Glutamatergic neuron (in vitro differentiated cells): ENCODE data around the gene GRM3. TPM values are rescaled to one million over a fixed set of nuclear protein-coding genes. Genes with fewer than 3 reads are reported as not detected.

Source experiments
- DNase-seq: peaks from one replicate; pipeline ENCODE4 v3.0.0; 2022
- H3K27ac Mint-ChIP-seq: one replicate; pipeline ENCODE4 v1.8.0; 2020; ENCODE audit warnings: mild to moderate bottlenecking, mixed read lengths, inconsistent platforms; ENCODE audit not compliant: unreplicated experiment
- H3K27me3 Mint-ChIP-seq: one replicate; pipeline ENCODE4 v1.8.0; 2020; ENCODE audit warnings: mild to moderate bottlenecking, moderate library complexity, mixed read lengths, inconsistent platforms; ENCODE audit not compliant: unreplicated experiment
- H3K36me3 Mint-ChIP-seq: one replicate; pipeline ENCODE4 v1.8.0; 2020; ENCODE audit warnings: mild to moderate bottlenecking, mixed read lengths, inconsistent platforms; ENCODE audit not compliant: unreplicated experiment
- H3K4me1 Mint-ChIP-seq: one replicate; pipeline ENCODE4 v1.8.0; 2020; ENCODE audit warnings: mild to moderate bottlenecking, low read depth, mixed read lengths, inconsistent platforms; ENCODE audit not compliant: unreplicated experiment
- H3K4me3 Mint-ChIP-seq: one replicate; pipeline ENCODE4 v1.8.0; 2020; ENCODE audit warnings: mild to moderate bottlenecking, mixed read lengths, inconsistent platforms; ENCODE audit not compliant: unreplicated experiment
- H3K9me3 Mint-ChIP-seq: one replicate; pipeline ENCODE4 v1.8.0; 2020; ENCODE audit warnings: mild to moderate bottlenecking, moderate library complexity, mixed read lengths, inconsistent platforms; ENCODE audit not compliant: unreplicated experiment
- CTCF ChIP-seq: fragments of 200-600 bp; sonication (generic); IDR thresholded peaks from one replicate; pipeline ENCODE4 v1.5.0; 2021; ENCODE audit not compliant: partially characterized antibody, unreplicated experiment
- total RNA-seq: library from RNA; stranded (reverse); fragmentation: NEBNext Ultra II Directional; extraction: Animal tissue kit (Norgen Biotek cat#: 25700); gene quantifications from one replicate; pipeline ENCODE4 v1.2.1, GENCODE V29; 2021; ENCODE audit not compliant: unreplicated experiment

Gene GRM3
- total RNA-seq, 1 donor from 2014 or later: not detected

GRCh38 chr7:86814661-86815379, 171.1 kb downstream of the GRM3 start:
- DNase-seq: no peak
- Mint-ChIP-seq H3K27me3 (peaks cover 1% of the 10 kb centered on the region), H3K9me3 (no peaks in the 10 kb centered on the region), H3K27ac (no peak overlapping the region), H3K36me3 (no peaks in the 10 kb centered on the region), H3K4me1 (peaks cover 20% of the 10 kb centered on the region), H3K4me3 (no peak overlapping the region)
- peak; percentile 52 for TF ChIP-seq CTCF

GRCh38 chr7:86815556-86815955, 171.8 kb downstream of the GRM3 start:
- no peaks in the 10 kb centered on the region for H3K27me3 Mint-ChIP-seq
- H3K9me3 Mint-ChIP-seq: no peaks in the 10 kb centered on the region
- no peak overlapping the region for H3K4me3 Mint-ChIP-seq
- H3K36me3 Mint-ChIP-seq: no peaks in the 10 kb centered on the region
- TF ChIP-seq CTCF: no peak
- peaks cover 20% of the 10 kb centered on the region for H3K4me1 Mint-ChIP-seq
- DNase-seq: no peak
- H3K27ac Mint-ChIP-seq: no peak overlapping the region

- Mint-ChIP-seq H3K4me3 (no peak overlapping the region), H3K9me3 (no peaks in the 10 kb centered on the region), H3K27ac (no peak overlapping the region), H3K4me1 (peaks cover 15% of the 10 kb centered on the region), H3K36me3 (no peaks in the 10 kb centered on the region), H3K27me3 (no peaks in the 10 kb centered on the region)
- DNase-seq: no peak
- TF ChIP-seq CTCF: no peak
These were observed 175.2 kb downstream of the GRM3 start for GRCh38 chr7:86818903-86819302.

- TF ChIP-seq CTCF: no peak
- Mint-ChIP-seq H3K4me3 (no peak overlapping the region), H3K9me3 (no peaks in the 10 kb centered on the region), H3K36me3 (no peaks in the 10 kb centered on the region), H3K27ac (no peak overlapping the region), H3K27me3 (no peaks in the 10 kb centered on the region), H3K4me1 (no peaks in the 10 kb centered on the region)
- DNase-seq: no peak
These were observed 180.1 kb downstream of the GRM3 start for GRCh38 chr7:86823769-86824168.

- Mint-ChIP-seq H3K27me3 (no peaks in the 10 kb centered on the region), H3K4me1 (no peaks in the 10 kb centered on the region), H3K27ac (no peak overlapping the region), H3K36me3 (no peaks in the 10 kb centered on the region), H3K9me3 (no peaks in the 10 kb centered on the region), H3K4me3 (no peak overlapping the region)
- no peak for DNase-seq
- no peak for TF ChIP-seq CTCF
These were observed 181.6 kb downstream of the GRM3 start for GRCh38 chr7:86825264-86825663.
